H1 (cell line): Measurements from ENCODE around the gene TMEM212. TPM values are rescaled to one million over a fixed set of nuclear protein-coding genes. Genes with fewer than 3 reads are reported as not detected.

Source experiments
- BCL11A ChIP-seq, 2 experiments: IDR thresholded peaks; one replicate each; pipeline ENCODE4 v1.6.1; 2011; ENCODE audit warnings: low read depth in 2 of 2, low read length in 2 of 2, mild to moderate bottlenecking in 2 of 2
- CHD1 ChIP-seq: IDR thresholded peaks from 2 replicates; pipeline ENCODE4 v1.6.1; 2012; ENCODE audit warnings: low read depth, low read length, improper control_type of control experiment
- SP1 ChIP-seq: IDR thresholded peaks from 2 replicates; pipeline ENCODE4 v1.6.1; 2011; ENCODE audit warnings: low read depth, low read length
- SP2 ChIP-seq: IDR thresholded peaks from 2 replicates; pipeline ENCODE4 v1.6.1; 2012; ENCODE audit warnings: mild to moderate bottlenecking, low read length, inconsistent platforms
- polyA plus RNA-seq, 7 experiments: library from polyadenylated mRNA; depleted of rRNA in 3 of 7; stranded (reverse) in 5 of 7; unstranded in 2 of 7; fragments of >200 nt in 5 of 7; fragments of 200-250 nt in 2 of 7; gene quantifications; 1 replicate in 5 of 7; 2 replicates in 1 of 7; 4 replicates in 1 of 7; pipeline versions ENCODE4 v1.2.1 to v1.2.3, GENCODE V29; 2011 to 2013; ENCODE audit warnings: missing spikeins in 2 of 7, mixed read lengths in 2 of 7
- total RNA-seq: library from RNA; stranded (reverse); fragmentation: NEBNext Ultra II Directional; extraction: Animal tissue kit (Norgen Biotek cat#: 25700); gene quantifications from 2 replicates; pipeline ENCODE4 v1.2.1, GENCODE V29; 2021

TMEM212 gene
- total and polyA plus RNA-seq, 2 of the 8 experiments (the other 6 are each of a cell fraction or from before 2014, with no cell fraction given) = not detected

DNA sequence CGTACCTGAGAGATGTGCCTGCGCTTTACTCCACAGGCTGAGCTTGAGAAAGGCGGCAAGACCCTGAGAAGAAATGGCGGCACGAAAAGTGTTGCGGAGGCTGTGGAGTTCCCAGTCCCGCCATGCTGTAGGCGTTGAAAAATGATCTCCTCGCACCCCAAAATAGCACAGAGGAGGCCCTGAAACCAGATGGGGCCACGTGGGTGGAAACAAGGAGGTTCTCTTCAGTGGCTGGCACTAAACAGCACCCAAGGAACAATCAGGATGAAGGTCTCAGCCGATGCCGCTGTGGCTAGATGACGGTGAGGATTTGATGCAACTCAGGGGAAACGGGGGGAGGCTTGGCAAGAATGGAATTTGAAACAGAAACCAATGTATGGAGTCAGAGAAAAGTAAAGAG lies 57.3 kb downstream of the TMEM212 start (continued):
- no peak for TF ChIP-seq BCL11A (IDR thresholded peaks at IDR 0.05; ENCODE audit: low read depth in 2 of 2, low read length in 2 of 2)
- no peak for TF ChIP-seq SP1
- no peak for TF ChIP-seq SP2
- no peak for TF ChIP-seq CHD1
